NCI-H1930 (cell line): Measurements from ENCODE around the gene AGAP4.
"Not testable (repeated sequence)": the region's sequence is repeated elsewhere in the genome, so short reads cannot be mapped to it uniquely, and the experiment has no call there.

ENCODE experiments used
- DNase-seq, 2 experiments: peaks; one replicate each; lab custom pipeline; 2025; lab: John Stamatoyannopoulos, UW

Gene AGAP4

DNA sequence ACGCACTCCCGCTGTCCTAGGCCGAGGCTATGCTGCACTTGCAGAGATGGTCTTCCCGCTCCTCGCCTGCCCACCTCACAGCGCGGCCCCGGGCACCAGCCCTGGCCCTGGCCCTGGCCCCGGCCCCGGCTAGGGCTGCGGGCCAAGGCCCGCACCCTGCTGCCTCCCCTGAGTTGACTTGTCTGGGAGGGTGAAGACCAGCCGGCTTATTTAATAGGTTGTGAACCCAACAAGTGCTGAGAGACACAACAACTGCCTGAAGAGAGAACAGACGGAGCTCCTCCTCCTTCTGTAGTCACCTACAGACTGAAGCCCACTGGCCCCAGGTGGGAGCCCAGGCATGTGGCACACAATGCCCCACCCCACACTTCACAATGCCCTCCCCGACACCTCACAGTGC, at the start of gene AGAP4:
TSS of gene AGAP4 (minus strand) at position 101 of the 400 bp plus-strand sequence. CDS start 153 bp downstream, outside the sequence.
- DNase-seq, result not testable (repeated sequence)

DNA sequence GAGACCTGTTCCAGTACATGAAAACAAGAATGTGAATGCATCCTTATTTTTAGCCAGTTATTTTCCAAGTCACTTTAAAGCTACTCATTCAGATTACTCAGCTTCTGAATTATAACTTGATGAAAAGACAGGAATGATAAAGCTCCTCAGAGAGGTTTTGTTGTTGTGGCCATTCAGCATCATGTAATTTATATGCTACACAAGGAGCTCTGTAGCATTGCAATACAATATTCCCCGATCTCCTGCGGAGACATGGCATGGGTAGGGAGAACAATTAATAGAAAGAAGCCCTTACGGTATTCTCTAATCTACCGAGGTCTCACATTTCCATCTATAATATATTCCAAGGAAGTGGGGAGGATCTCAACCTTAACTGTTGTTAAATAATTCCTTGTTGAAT, 43.4 kb upstream of the AGAP4 start:
- DNase-seq, result not testable (repeated sequence)

DNA sequence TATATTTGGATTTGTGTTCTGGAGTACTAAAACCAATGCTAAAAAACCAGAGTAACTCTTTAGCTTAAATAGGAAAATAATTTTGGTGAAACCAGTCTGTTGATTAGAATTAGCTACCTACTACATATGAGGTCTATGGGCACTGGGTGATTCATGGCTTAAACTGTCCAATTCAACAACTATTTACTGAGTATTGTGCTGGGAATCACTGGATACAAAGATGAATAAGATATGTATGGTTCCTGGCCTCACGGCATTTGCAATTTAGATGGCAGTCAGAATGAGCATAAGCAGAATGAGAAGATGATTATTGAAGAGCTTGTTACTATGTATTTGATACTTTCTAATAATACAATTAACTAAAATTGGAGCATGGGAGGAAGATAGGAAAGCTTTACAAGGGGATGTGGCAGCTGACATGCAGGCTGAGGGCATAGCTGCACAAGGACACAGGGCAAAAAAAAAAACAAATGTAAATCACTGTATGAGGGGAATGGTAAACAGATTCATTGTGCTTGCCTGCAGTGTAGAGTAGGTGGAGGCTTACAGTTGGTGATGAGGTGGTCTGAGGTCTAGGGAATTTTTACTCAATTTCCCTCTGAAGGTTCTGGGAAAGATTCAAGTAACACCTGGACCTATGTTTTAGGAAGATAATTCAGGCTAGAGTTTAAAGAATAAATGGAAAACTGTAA, 42.4 kb upstream of the AGAP4 start:
- not testable (repeated sequence) for DNase-seq

DNA sequence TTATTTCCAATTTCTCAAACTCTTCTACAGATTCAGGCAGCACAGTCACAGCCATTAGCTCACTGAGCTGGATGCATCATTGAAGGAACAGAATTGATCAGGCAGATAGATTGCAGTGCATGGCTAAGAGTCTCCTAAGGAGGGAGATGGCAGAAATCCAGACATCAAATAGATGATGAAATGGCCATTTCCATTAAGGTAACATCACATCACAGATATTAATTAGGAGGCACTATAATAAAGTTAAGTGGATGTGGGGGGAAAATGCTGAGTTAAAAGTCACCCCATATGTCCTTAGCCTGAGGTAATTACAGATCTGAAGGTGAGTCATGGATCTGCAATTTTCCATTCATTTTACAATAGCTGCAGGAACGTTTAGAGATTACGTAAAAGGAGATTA, 35.6 kb upstream of the AGAP4 start:
- not testable (repeated sequence) for DNase-seq

DNA sequence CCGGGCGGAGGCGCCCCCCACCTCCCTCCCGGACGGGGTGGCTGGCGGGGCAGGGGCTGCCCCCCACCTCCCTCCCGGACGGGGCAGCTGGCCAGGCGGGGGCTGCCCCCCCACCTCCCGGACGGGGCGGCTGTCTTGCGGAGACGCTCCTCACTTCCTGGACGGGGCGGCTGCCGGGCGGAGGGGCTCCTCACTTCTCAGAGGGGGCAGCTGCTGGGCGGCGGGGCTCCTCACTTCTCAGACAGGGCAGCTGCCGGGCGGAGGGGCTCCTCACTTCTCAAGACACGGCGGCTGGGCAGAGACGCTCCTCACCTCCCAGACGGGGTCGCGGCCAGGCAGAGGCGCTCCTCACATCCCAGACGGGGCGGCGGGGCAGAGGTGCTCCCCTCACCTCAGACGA, 18.1 kb upstream of the AGAP4 start:
- DNase-seq, result not testable (repeated sequence)

DNA sequence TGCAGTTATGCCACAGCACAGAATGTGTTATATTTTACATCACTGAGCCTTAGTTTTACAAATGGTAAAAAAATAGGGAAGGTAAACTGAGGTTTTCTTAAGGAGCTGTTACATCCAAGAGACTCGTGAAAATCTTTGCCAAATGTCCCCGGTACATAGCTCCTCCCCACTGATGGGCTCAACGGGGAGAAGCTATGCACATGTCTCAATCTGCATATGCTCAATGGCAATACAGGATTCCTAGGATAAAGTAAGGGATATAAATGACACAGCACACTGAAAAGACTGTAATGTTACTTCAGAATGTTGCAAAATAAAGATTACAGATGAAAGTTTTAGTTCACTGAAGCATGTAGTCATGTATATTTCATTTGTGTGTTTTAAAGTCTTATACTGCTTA, 17.0 kb upstream of the AGAP4 start:
- not testable (repeated sequence) for DNase-seq

DNA sequence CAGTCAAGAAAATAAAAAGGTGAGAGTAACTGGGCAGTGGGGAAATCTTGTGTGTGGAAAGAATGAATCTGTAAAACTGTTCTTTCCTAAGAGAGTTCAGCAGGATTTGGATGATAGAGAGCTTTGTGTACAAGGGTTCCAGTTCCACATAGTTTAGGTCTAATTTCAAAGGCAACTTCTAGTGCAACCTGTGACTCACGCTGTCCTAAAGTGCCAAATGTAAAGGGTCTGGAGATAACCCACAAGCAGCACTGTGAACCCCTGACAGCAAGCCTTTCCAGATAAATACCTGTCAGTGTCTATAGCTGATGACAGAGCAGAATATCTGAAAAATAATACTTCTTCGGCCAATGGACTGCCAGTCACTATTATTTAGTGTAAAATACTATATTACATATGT, 16.3 kb upstream of the AGAP4 start:
- not testable (repeated sequence) for DNase-seq

DNA sequence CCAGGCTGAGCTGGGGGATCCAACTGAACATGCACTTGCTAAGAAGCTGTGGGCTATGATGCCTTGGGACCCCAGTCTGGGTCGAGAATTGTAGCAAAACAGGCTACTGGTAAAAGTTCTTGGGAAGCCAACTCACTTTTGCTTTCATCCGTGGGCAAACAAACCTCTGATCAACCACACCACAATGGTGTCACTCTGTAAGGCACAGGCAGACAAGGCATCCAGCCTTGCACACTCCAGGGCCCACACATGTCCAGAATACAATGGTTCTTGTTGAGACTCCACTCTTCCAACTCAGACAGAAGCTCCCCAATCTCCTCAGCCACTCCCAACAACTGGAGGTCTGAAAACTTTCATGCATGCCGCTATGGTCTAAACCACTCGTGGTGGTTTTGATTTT, 10.6 kb upstream of the AGAP4 start:
- DNase-seq, result not testable (repeated sequence)

DNA sequence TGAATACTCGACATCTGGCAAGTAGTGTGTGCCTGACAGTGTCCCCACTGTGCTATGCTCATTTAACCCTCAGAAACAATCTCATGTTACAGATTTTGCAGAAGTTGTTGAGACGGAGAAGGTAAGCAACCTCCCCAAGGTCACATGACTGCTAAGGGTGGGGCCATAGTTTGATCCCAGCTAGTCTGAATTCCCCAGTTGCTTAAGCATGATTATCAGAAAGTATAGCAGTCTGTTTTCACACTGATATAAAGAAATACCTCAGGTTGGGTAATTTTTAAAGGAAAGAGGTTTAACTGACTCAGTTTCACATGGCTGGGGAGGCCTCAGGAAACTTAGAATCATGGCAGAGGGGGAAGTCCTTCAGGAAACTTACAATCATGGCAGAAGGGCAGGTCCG, 1.2 kb upstream of the AGAP4 start:
- not testable (repeated sequence) for DNase-seq

DNA sequence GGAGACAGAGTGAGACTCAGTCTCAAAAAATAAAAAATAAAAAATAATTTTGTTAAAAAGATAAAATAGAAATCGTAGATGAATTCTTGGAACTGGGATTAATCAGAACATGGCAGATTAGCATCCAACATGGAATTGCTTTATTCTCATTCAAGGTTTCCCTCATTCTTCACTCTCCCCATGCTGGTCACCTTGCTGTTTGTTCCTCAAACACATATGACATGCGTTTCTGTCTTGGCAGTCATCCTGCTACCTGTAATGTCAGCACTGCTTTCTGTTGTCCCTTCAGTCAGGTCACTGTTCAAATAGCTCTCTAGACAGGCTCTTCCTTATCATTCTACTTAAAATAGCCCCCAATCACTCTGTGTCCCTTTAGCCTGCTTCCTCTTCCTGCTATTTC, 24.4 kb downstream of the AGAP4 start:
- DNase-seq, result not testable (repeated sequence)

DNA sequence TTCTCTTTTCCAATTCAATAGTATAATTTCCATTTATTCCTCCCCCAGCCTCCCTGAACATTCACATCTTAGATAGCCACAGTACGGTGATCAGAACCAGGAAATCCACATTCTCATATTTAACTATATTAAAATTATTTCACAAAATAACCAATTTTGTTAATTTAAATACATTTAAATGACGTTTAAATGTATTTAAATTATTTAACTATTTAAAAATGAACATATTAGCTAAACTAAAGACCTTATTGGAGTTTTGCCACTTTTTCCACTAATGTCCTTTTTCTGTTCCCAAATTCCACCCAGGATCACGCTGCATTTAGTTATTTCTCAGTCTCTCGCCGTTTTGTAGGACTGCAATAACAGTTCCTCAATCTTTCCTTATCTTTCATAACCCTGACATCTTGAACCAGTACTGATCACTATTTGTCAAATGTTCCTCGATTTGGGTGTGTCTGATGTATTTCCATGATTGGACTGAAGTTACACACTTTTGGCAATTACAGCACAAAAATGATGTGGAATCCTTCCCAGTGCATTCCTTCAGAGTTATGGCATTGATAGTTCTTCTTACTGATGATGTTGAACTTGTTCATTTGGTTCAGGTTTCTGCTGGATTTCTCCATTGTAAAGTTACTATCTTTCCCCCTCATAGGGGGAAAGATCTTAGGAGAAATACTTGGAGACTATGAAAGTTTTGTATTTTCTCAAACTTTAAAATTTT, 27.0 kb downstream of the AGAP4 start:
- not testable (repeated sequence) for DNase-seq

DNA sequence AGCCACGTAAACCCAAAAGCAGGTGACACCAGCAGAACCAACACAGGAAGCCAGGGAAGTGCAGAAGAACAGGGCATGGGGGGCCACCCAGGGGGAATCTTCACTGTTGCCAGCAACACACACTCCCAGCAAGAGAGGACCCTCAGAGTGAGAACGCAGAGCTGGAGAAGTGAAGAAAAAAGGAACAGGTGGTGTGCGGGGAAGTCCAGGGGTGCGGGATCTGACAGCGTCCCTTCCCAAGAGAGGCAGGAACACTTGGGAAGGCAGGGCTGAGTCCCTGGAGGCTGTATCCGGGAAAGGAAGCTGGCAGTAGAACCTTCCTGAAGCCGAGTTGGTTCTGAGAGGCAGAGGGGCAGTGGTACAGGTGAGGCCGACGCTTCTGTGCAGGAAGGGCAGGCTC, 27.7 kb downstream of the AGAP4 start:
- DNase-seq, result no peak

DNA sequence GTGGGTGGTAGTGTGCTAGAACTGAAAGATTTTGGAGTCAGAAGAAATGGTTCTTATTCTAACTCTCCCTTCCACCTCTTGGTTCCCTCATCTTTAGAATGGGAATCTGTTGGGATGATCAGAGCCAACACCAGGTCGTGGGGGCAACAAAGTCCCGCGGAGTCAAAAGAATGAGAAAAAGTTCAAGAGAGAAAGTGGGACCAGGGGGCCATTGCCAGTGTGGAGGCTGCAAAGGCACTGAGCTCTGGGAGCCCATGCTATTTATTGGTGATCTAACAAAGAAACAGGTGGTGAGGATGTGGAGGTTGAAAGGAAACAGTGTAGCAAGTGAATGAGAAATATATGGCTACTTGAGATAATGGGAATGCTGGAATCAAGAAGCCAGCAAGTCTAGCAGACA, 29.4 kb downstream of the AGAP4 start:
- no peak for DNase-seq

DNA sequence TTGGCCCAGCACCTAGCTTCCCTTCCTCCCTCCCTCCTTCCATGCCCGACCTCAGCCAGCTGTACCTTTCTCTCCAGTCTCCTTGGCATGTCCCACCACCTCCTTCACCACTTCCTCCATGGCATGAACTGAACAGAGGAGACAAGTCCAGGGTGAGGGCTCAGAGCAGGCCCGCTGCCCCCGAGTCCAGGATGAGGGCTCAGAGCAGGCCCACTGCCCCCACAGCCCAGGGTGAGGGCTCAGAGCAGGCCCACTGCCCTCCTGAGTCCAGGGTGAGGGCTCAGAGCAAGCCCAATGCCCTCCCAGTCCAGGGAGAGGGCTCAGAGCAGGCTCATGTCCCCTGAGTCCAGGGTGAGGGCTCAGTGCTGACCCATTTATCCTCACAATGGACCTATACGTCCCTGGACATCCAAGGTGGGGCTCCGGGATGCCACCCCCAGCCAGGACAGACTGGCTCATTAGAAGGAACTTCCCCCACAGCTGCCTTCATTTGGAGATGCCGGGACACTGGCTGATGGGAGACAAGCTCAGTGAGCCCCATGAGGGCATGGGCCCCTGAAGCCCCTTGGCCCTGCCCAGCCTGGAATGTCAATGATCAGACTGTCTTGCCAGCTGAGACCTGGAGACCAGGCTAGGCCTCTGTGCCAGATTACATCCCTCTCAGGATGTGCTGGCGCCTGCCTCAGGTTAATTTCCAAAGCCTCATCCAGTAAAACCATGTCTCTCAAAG, 30.0 kb downstream of the AGAP4 start:
- no peak for DNase-seq

DNA sequence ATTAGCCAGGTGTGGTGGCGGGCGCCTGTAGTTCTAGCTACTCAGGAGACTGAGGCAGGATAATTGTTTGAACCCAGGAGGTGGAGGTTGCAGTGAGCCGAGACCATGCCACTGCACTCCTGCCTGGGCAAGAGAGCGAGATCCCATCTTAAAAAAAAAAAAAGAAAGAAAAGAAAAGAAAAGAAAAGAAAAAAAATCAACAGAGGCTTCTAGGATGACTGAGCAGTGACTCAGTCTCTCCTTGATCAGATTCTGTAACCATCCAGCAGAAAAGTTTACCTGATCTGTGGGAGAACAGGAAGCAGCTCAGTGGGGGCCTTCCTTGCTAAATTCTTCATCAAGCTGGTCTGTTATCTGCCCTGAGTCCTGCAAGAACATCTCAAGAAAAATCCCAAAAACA, 33.2 kb downstream of the AGAP4 start:
- DNase-seq, result not testable (repeated sequence)

DNA sequence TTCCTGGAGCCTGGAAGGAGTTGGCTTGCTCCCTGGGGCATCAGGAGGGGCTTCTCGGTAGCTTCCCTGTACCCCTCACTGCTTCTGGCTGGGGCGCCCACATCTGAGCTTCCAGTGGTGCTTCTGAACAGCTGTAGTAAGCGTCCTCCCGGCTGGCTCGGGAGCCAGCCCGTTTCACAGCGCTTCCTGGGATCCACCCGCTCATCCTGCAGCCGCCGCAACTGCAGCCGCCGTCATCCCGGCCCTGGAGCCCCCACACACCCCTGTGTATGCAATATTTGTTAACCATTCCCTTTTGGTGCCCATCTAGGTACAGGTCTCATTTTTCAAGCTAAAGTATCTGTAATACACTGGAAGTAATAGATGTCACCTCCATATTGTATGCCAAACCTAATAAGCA, 34.3 kb downstream of the AGAP4 start:
- DNase-seq, result not testable (repeated sequence)

DNA sequence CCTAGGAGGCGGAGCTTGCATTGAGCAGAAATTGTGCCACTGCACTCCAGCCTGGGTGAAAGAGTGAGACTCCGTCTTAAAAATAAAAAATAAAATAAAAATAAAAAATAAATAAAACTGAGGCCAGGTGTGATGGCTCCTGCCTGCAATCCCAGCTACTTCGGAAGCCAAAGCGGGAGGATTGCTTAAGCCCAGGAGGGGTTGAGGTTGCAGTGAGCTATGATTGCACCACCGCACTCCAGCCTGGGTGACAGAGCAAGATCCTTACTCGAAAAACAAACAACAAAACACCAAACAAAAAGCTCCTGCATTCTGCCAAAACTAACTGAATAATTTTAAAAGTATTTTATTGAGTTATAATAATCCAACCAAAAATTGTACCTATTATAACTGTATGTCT, 36.2 kb downstream of the AGAP4 start:
- no peak for DNase-seq

DNA sequence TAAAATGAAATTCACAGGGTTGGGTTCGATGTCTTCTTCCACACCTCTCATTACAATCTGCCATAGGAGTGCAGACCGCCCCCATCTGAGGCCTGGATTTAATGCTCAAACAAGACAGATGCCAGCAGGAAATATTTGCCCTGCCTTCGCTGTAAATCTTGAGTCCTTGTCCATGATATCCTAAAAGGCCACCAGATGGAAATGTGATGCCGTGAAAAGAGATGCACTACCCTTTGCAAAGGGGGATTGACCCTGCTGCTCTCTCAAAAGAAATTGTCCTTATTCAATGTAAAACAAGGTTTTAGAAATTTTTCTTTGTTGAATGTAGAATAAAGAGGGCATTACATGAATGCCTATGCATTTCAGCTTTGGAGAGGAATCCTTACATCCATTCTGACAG, 37.5 kb downstream of the AGAP4 start:
- DNase-seq, result no peak

DNA sequence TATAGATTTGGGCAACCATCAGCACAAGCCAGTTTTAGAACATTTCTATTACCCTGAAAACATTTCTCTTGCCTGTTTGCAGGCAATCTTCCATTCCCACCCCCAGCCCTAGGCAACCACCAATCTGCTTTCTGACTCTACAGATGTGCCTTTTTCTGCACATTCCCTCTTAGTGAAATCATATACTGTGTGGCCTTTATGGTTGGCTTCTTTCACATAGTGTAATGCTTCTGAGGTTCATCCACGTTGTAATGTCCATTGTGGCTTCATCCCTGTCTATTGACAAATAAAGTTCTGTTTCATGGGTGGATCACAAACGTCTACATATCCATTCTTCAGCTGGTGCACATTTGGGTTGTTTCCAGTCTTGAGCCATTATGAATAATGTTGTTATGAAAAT, 42.3 kb downstream of the AGAP4 start:
- not testable (repeated sequence) for DNase-seq

DNA sequence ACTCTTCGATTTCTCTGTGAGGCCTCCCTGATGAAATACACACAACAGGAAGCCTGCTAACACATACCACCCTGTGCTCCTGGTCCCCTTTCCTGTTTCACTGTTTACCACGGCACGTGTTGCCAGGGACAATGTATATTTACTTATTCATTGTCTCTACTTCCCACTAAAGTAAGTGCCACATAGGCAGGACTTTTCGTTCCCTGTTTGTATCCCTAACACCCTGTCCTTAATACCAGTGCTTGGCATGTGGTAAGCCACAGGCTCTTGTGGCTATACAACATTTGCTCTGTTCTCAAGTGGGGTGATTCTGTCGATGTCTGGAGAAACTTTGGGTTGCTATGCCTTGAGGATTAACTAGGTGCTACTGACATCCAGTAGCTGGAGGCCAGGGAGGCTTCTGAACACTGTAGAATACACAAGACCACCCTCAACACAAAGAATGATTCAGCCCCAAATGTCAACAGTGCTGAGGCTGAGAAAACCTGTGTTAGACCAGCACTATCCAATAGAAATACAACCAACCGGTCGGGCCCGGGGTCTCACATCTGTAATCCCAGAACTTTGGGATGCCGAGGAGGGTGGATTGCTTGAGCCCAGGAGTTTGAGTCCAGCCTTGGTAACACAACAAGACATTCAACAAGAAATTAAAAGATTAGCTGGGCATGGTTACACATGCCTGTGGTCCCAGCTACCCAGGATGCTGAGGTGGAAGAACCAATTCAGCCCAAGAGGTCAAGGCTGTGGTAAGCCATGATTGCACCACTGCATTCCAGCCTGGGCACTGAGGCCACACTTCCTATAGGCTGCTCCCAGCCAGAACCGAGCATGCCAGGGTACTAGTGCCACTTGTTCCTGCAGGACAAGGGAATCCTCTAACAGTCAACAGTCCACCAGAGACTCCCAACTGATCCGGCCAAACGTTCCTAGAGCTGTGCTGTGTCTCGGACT, 44.0 kb downstream of the AGAP4 start:
- DNase-seq, result not testable (repeated sequence)

DNA sequence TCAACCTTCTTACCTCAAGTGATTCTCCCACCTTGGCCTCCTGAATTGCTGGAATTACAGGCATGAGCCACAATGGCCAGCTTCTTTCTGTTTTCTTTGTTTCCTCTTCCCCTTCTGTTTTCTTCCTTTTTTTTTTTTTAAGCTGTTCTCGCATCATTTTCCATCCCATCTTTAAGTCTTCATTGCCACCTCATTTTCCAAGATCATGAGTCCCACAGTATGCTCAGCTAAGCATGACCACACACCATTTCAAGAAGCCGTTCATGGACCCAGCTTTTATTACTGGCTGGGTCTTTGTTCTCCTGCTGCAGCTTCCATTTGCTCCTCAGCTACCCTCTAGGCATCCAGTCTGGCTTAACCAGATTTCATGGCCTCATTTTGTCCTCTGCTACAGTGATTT, 52.5 kb downstream of the AGAP4 start:
- not testable (repeated sequence) for DNase-seq
